ENCODE results near the gene SDK2. TPM values are rescaled to one million over a fixed set of nuclear protein-coding genes. Genes with fewer than 3 reads are reported as not detected.

Gene SDK2
- total and polyA plus RNA-seq, 2 of the 8 experiments (the other 6 are each of a cell fraction or from before 2014, with no cell fraction given) = 3.9 to 4.1 TPM

DNA sequence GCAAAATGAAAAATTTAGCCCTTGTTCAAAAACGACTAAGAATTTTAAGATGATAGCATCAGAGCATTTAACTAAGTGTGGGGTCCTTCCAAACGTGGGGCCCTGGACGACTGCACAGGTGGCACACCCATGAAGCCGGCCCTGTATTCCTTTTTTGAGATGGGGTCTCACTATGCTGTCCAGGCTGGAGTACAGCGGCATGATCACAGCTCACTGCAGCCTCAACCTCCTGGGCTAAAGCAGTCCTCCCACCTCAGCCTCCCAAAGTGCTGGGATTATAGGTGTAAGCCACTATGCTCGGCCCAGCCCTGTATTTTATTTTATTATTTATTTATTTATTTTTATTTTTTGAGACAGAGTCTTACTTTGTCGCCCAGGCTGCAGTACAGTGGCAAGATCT lies 241.8 kb downstream of the SDK2 start (continued):
- no peak for TF ChIP-seq GABPA (IDR thresholded peaks at IDR 0.05; ENCODE audit: borderline replicate concordance, insufficient read depth, low read length)
- TF ChIP-seq CREB1 (IDR thresholded peaks at IDR 0.05) = no peak
- TF ChIP-seq SIRT6 (IDR thresholded peaks at IDR 0.05; ENCODE audit: low read length) = no peak
